HEK293T (cell line): Measurements from ENCODE around the gene CHAF1A.

Experiments
- CTCF ChIA-PET: fragments of 350-600 bp; formaldehyde crosslinking; extraction: SDS; loops from one replicate; lab custom pipeline; 2021; ENCODE audit warnings: antibody characterized with exemption, inconsistent platforms; lab: Yijun Ruan, JAX
- POLR2A ChIA-PET: fragments of 350-600 bp; formaldehyde crosslinking; extraction: SDS; loops from one replicate; lab custom pipeline; 2020; ENCODE audit warnings: antibody characterized with exemption, inconsistent platforms; lab: Yijun Ruan, JAX
- DNase-seq: peaks from one replicate; pipeline ENCODE4 v3.0.0; 2012; ENCODE audit warnings: mixed read lengths; ENCODE audit errors: extremely low spot score
- ARNT ChIP-seq: fragments of 450-650 bp; IDR thresholded peaks from 2 replicates; pipeline ENCODE4 v1.6.1; 2017; ENCODE audit warnings: mild to moderate bottlenecking
- BHLHE40 ChIP-seq: fragments of 450-650 bp; IDR thresholded peaks from 2 replicates; pipeline ENCODE4 v1.6.1; 2016; ENCODE audit warnings: mild to moderate bottlenecking, moderate library complexity, borderline replicate concordance
- CTBP1 ChIP-seq: fragments of 450-650 bp; IDR thresholded peaks from 2 replicates; pipeline ENCODE4 v1.6.1; 2016; ENCODE audit warnings: borderline replicate concordance
- ELF4 ChIP-seq: fragments of 450-650 bp; IDR thresholded peaks from 2 replicates; pipeline ENCODE4 v1.6.1; 2017; ENCODE audit warnings: antibody characterized with exemption
- FOXA1 ChIP-seq: fragments of 450-650 bp; IDR thresholded peaks from 2 replicates; pipeline ENCODE4 v1.6.1; 2016; ENCODE audit warnings: mild to moderate bottlenecking
- FOXK2 ChIP-seq: fragments of 450-650 bp; IDR thresholded peaks from 2 replicates; pipeline ENCODE4 v1.6.1; 2016; ENCODE audit warnings: mild to moderate bottlenecking
- FOXM1 ChIP-seq: fragments of 450-650 bp; IDR thresholded peaks from 2 replicates; pipeline ENCODE4 v1.6.1; 2017; ENCODE audit warnings: mild to moderate bottlenecking, borderline replicate concordance
- HDGF ChIP-seq: fragments of 450-650 bp; IDR thresholded peaks from 2 replicates; pipeline ENCODE4 v1.6.1; 2017; ENCODE audit warnings: antibody characterized with exemption, borderline replicate concordance
- L3MBTL2 ChIP-seq: fragments of 450-650 bp; conservative IDR thresholded peaks from 2 replicates; pipeline ENCODE4 v1.6.1; 2016; ENCODE audit warnings: mild to moderate bottlenecking
- LEF1 ChIP-seq: fragments of 450-650 bp; IDR thresholded peaks from 2 replicates; pipeline ENCODE4 v1.6.1; 2017; ENCODE audit warnings: mild to moderate bottlenecking, borderline replicate concordance
- NFRKB ChIP-seq: fragments of 450-650 bp; IDR thresholded peaks from 2 replicates; pipeline ENCODE4 v1.6.1; 2016; ENCODE audit warnings: mild to moderate bottlenecking, moderate library complexity
- PKNOX1 ChIP-seq: fragments of 450-650 bp; IDR thresholded peaks from 2 replicates; pipeline ENCODE4 v1.6.1; 2016
- SP1 ChIP-seq: fragments of 450-650 bp; IDR thresholded peaks from 2 replicates; pipeline ENCODE4 v1.6.1; 2017
- SUZ12 ChIP-seq: fragments of 450-650 bp; IDR thresholded peaks from 2 replicates; pipeline ENCODE4 v1.6.1; 2016; ENCODE audit warnings: mild to moderate bottlenecking
- TARDBP ChIP-seq: fragments of 450-650 bp; IDR thresholded peaks from 2 replicates; pipeline ENCODE4 v1.6.1; 2016
- ZNF384 ChIP-seq: fragments of 450-650 bp; IDR thresholded peaks from 2 replicates; pipeline ENCODE4 v1.6.1; 2016

CHAF1A gene

GRCh38 chr19:4425537-4425936, 23.1 kb downstream of the CHAF1A start:
- no peak for DNase-seq

DNA sequence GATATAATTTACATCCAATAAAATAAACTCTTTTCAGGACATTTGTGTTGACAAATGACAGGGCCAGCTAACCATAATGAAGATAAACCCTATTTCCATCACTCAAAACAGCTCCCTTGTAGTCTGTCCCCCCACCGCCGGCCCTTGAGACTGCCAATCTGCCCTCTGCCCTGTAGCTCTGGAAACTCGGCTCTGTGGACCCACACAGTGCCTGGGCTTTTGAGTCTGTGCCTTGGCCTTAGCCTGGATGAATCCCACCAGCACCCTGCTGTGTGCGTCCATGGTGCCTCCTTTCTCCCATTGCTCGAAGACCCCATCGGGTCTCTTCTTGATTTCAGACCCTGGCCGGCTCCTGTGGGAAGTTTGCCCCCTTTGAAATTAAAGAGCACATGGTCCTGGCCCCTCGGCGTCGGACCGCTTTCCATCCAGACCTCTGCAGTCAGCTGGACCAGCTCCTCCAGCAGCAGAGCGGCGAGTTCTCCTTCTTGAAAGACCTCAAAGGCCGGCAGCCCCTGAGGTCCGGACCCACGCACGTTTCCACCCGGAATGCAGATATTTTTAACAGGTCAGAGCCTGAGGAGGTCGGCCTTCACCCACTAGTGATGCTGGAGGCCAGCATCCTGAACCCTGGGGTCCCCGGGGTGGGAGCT, 26.0 kb downstream of the CHAF1A start:
- CTCF ChIA-PET, result no interaction called here
- POLR2A ChIA-PET, result no interaction called here

More at GRCh38 chr19:4425537-4425936, 23.1 kb downstream of the CHAF1A start:
- ChIA-PET CTCF (no interaction called here), POLR2A (no interaction called here)
- TF ChIP-seq ZNF384, result no peak
- TF ChIP-seq PKNOX1, result no peak
- TF ChIP-seq CTBP1, result no peak
- no peak for TF ChIP-seq SP1
- no peak for TF ChIP-seq SUZ12
- TF ChIP-seq FOXK2, result no peak
- no peak for TF ChIP-seq ELF4
- no peak for TF ChIP-seq FOXM1
- no peak for TF ChIP-seq NFRKB
- TF ChIP-seq LEF1, result no peak
- TF ChIP-seq L3MBTL2, result no peak
- no peak for TF ChIP-seq BHLHE40
- TF ChIP-seq ARNT, result no peak
- TF ChIP-seq HDGF, result no peak
- TF ChIP-seq TARDBP, result no peak
- no peak for TF ChIP-seq FOXA1

DNA sequence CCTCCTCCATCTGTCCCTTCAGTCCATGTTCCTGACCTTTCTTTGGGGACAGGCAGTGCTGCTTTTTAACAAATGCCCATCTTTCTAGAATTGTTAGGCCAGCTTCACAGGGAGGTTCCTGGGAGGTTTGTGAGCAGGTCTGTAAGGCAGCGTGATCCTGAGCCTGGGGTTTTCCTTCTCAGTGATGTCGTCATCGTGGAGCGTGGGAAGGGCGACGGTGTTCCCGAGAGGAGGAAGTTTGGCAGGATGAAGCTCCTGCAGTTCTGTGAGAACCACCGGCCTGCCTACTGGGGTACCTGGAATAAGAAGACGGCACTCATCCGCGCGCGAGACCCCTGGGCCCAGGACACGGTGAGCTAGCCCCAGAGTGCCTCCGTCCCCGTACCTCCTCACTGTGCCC, 26.8 kb downstream of the CHAF1A start:
- no peak for TF ChIP-seq TARDBP
- TF ChIP-seq L3MBTL2, result no peak
- TF ChIP-seq HDGF, result no peak
- TF ChIP-seq FOXA1, result no peak
- TF ChIP-seq FOXM1, result no peak
- TF ChIP-seq CTBP1, result no peak
- ChIA-PET CTCF (no interaction called here), POLR2A (interaction anchor here (1.0 kb wide), 1 partner anchor 38 kb away, joined by 3 read pairs; no protein-coding TSS in a partner anchor)
- no peak for DNase-seq

More for the DNA sequence above, 26.0 kb downstream of the CHAF1A start:
- TF ChIP-seq LEF1, result no peak
- no peak for DNase-seq

DNA sequence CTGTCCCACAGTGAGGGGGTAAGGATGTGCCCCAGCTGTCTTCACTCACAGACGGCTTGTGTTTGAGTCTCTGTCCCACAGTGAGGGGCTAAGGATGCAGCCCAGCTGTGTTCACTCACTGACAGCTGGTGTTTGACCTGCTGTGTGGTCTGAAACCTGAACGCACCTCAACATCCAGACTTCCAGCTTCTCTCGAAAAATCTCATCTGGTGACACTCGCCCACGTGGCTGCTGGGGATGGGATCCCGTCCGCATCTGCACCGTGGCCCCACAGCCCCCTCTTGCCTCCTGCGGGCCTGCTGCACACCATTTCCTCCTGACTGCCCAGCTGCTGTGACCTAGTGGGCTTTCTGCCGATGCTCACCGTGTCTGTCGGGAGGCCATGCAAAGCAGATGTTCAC, 27.3 kb downstream of the CHAF1A start:
- TF ChIP-seq ARNT (no peak), ELF4 (no peak), TARDBP (no peak), SP1 (no peak), FOXM1 (no peak), FOXK2 (no peak), ZNF384 (no peak), L3MBTL2 (no peak), SUZ12 (no peak), FOXA1 (no peak), BHLHE40 (no peak), HDGF (no peak), LEF1 (no peak), NFRKB (no peak)
- CTCF ChIA-PET, result no interaction called here
- DNase-seq, result no peak
- POLR2A ChIA-PET, result interaction anchor here (1.0 kb wide), 1 partner anchor 39 kb away, joined by 3 read pairs; no protein-coding TSS in a partner anchor

- CTCF ChIA-PET, result no interaction called here
- DNase-seq, result no peak
- POLR2A ChIA-PET, result no interaction called here
- TF ChIP-seq FOXA1 (no peak), FOXK2 (no peak), ARNT (no peak), PKNOX1 (no peak), CTBP1 (no peak), SP1 (no peak), SUZ12 (no peak), BHLHE40 (no peak), HDGF (no peak)
These were observed 28.3 kb downstream of the CHAF1A start for GRCh38 chr19:4430760-4431159.

DNA sequence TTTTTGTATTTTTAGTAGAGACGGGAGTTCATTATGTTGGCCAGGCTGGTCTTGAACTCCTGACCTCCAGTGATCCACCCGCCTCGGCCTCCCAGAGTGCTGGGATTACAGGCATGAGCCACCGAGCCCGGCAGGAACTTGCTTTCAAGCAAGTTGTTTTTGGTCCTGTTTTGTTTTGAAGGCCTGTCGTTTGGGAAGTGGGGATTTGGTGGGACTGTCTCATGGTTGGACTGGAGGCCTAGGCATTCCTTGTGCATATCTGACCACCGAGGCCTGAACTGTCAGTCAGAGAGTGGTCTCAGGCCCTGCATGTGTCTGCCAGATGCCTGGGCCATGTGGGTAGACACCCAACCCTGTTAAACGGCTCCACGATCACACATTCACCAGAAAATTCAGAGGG, 28.9 kb downstream of the CHAF1A start:
- no peak for DNase-seq
- TF ChIP-seq NFRKB (no peak), BHLHE40 (no peak), SP1 (no peak), ARNT (no peak), ZNF384 (no peak), TARDBP (no peak)
- CTCF ChIA-PET, result no interaction called here
- POLR2A ChIA-PET, result no interaction called here

- no peak for DNase-seq
- ChIA-PET POLR2A (no interaction called here), CTCF (no interaction called here)
- TF ChIP-seq BHLHE40 (no peak), SUZ12 (no peak), FOXM1 (no peak)
These were observed 29.6 kb downstream of the CHAF1A start for GRCh38 chr19:4431808-4432674.
